ENCODE measurements around the gene FBXO48.
"Not testable (repeated sequence)": the region's sequence is repeated elsewhere in the genome, so short reads cannot be mapped to it uniquely, and the experiment has no call there.

FBXO48 gene

DNA sequence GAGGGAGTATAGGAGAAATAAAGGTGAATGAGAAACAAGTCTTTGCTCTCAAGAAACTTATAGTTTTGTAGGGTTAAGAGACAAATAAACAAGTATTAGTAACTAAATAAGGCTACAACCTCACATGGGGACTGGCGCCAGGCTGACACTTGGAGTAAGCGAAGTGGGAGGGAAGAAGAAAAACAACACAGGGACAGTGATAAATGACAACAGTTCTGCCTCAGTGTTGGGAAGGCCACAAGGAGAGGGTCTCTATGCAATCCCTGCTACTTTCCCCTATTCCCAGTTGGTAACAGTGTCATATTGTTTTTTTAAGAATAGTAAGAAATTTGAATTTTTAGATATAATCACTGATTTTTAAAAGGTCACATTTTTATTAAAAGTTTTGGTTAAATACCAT, 4.3 kb upstream of the FBXO48 start:
- DNase-seq (ENCODE audit: low read depth): no peak

DNA sequence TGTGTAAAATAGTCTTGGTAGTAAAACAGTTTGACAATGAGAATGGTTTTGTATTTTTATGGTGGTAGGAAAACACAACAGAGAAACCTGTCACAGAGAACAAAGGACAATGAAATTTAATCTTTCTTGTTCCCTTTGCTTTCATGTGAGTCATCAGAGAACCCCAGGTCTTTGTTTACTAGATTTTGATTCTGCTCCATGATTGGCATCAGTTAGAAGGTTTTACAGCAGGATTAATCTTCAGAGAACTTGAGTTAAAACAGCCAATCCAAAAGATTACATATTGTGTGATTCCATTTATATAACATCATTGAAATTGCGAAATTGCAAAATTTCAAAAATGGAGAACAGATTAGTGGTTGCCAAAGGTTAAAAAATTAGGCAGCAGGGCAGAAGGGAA, 2.8 kb upstream of the FBXO48 start:
- no peak for DNase-seq (ENCODE audit: low read depth)

DNA sequence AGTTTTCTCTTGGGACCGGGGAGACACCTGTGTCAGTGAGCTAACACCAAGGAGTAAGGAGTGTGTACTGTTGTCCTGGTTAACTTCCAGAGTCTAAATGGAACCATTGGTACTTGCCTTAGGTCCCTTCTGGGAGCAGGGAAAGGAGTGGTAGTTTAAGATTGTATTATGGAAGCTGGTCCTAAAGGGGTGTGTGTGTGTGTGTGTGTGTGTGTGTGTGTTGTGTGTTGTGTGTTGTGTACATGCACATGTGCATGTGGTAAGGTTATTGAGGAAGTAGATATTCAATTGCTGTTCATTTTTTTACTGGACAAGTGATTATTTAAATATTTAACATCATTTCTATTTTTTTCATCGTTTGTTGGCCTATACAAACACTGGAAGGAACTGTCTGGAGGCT, 1.7 kb upstream of the FBXO48 start:
- no peak for DNase-seq (ENCODE audit: low read depth)

DNA sequence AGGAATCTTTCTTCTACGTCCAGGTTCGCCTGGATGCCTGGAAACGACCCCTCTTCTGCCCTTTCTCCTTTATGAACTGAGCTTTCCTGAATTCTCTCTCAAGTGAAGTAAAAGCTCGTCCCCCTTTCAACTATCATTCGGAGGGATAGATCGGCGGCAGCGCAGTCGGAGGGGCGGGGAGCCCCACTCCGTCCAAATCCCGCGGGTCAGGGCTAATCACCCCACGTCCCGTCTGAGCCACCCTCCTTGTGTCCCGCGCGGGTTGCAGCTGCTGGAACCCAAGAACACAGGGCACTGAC, 367 bp downstream of the FBXO48 start:
- no peak for DNase-seq (ENCODE audit: low read depth)

- DNase-seq (ENCODE audit: low read depth): peak; percentile 46
These were observed 725 bp downstream of the FBXO48 start for GRCh38 chr2:68466361-68466777.

DNA sequence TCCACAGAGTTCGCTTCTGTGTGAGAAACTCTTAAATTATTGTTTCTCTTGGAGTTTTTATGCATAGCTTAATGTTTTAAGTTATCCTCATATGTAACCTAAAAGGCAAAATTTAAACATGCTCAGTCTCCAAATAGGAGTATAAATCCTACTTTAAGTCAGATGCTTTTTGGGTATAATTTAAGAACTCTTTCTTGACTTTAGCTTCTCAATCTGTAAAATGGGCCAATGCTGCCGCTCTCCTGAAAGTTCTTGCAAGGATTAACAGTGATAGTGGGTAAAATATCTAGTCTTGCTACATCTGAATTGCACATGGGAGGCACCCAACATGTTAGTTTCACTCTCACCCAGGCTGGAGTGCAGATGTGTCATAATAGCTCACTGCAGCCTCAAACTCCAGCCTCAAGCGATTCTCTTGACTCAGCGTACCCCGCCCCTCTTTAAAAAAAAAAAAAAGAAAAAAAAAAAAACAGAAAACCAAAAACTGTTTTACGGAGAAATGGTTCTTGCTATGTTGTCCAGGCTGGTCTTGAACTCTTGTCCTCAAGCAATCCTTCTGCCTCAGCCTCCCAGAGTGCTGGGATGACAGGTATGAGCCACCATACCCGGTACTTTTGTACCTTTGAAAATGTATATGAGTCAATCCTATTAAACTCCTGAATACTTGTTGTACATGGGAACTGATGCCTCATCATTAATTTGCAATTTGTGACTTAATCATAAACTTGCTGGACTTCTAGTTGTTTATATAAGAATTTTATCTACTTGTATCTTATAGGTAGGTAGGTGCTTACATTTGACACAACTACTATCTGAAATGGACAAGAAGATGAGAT, 1.8 kb downstream of the FBXO48 start:
- DNase-seq (ENCODE audit: low read depth): peak; percentile 22

- no peak for DNase-seq (ENCODE audit: low read depth)
These were observed 2.4 kb downstream of the FBXO48 start for GRCh38 chr2:68464651-68465050.

DNA sequence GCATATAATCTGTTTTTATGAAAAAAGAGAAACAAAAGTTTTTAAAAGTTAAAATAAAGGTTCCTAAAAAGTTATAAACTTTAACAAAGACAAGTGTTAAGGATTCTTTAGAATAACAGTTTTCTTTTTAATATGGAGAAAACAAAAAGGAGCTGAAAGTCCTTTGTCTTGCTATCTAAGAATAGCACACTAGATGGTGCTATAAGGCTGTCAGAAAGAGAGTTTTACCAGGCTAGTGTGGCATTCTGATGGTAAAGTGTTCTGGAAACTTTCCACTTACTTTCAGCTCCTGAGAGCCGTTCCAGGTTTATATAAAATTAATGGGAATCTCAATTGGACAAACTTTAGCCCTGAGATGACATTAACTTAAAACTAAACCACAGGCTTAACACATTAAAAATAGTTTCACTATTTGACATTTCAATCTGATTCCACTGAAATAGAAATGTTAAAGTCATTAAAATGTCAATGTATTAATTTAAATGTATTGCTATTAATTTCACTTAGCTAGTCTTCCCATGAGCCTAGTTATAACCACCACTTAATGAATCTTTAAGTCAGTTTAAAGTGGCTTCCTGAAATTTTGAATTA, 3.7 kb downstream of the FBXO48 start:
- DNase-seq (ENCODE audit: low read depth): no peak

GRCh38 chr2:68458981-68459380, 8.1 kb downstream of the FBXO48 start:
- no peak for DNase-seq (ENCODE audit: low read depth)

- no peak for DNase-seq (ENCODE audit: low read depth)
These were observed 10.9 kb downstream of the FBXO48 start for GRCh38 chr2:68456198-68456597.

DNA sequence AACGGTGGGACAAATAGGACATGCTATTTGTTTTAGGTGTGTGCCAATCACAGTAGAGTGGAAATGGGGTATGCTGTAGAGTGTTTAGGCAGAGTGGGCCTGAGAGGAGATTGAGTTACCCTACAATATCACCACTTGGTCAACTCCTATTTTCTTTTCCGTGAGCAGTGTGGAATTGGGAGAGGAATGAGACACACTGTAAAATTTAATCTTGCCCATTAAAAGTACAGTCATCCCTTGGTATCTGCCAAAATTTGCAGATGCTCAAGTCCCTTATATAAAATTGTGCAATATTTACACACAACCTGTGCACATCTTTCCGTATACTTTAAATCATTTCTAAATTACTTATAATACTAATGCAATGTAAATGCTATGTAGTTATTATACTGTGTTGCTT, 12.4 kb downstream of the FBXO48 start:
- DNase-seq (ENCODE audit: low read depth): no peak

GRCh38 chr2:68453761-68454360, 13.2 kb downstream of the FBXO48 start:
- no peak for DNase-seq (ENCODE audit: low read depth)

GRCh38 chr2:68452158-68452900, 14.8 kb downstream of the FBXO48 start:
- DNase-seq (ENCODE audit: low read depth): no peak

DNA sequence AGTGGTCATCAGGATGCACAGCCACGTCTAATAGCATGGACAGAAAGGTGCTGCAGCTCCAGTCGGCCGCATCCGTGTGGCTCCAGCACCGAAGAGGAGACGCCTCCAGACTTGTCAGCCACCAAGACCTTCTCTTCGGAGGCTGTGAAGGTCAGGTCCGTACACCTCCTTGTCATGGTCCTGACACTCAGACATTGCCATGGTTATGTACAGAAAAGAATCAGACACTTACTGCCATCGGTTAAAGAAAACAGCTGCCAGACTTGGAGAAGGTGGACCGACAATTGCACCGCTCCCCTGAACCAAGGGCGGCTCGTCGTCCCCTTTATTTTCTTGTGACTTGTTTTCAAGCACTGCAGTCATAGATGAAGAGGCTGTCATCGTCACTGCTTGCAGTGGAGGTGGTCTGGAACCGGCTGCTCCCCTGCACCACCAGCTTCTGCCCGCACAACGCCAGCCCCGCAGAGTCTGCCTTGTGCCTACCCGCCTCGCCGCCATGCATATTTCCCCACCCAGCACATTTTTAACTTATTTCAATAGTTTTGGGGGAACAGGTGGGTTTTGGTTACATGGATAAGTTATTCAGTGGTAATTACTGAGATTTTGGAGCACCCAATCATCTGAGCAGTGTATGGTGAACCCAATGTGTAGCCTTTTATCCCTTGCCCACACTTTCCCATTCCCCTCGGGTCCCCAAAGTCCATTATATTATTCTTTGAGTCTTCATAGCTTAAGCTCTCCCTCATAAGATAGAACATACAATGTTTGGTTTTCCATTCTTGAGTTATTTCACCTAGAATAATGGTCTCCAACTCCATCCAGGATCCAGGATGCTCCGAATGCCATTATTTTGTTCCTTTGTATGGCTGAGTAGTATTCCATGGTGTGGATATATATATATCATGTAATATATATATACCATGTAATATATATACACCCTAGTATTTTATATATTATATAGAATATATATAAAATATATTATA, 18.1 kb downstream of the FBXO48 start:
- DNase-seq (ENCODE audit: low read depth): no peak

- DNase-seq (ENCODE audit: low read depth): no peak
These were observed 20.0 kb downstream of the FBXO48 start for GRCh38 chr2:68447118-68447517.

- not testable (repeated sequence) for DNase-seq (ENCODE audit: low read depth)
These were observed 20.7 kb downstream of the FBXO48 start for GRCh38 chr2:68446425-68446824.

DNA sequence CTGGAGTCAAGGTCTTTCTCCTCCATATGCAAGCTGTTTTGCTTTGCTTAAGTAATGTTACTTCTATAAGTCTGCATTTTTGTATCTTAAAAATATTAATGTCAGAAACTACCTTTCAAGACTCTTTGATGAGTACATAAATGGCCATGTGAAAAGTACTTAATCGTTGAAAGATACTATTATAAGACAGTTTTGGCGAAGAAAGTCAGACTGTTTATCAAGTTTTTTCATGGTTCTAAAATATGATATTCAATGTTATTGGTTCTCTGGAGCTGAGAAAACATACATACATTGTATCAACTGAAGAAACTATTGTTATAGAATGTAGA, 25.1 kb downstream of the FBXO48 start:
- DNase-seq (ENCODE audit: low read depth): no peak

DNA sequence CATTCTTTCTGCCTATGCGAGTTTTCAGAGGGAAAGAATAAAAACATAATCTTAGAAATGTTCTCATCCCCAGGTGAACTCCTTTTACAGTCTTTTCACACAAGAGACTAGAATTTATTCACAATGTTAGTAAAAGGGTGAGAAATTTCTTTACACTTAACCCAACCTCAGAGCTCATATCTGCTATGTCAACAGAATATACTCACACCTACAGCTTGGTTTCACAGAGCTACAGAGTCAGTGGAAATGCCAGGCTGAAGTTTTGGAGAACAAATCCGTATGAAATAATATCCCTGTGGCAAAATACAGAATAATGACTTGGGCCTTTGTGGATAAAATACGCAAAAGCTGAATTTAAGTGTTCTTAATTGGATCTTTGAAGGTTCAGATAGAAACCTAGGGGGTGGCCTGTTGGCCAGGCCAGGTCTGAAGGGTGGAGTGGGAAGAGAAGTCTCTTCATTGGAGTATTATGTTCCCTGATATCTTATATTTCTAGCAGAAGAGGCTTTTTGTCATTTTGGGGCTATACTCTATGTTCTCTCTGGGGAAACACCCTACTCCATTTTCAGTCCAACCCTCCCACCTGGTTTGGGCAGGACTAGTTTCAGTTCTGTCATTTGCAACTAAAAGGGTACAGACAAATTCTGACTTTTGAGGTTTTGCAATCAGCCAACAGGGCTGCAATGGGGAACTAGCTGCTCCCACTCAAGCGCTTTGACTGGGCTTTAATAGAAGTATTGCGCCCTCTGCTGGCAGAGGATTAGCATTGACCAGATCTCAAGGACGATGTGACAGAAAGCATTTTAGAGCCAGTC, 25.7 kb downstream of the FBXO48 start:
- peak; percentile 66 for DNase-seq (ENCODE audit: low read depth)

- no peak for DNase-seq (ENCODE audit: low read depth)
These were observed 28.4 kb downstream of the FBXO48 start for GRCh38 chr2:68438455-68439303.

DNA sequence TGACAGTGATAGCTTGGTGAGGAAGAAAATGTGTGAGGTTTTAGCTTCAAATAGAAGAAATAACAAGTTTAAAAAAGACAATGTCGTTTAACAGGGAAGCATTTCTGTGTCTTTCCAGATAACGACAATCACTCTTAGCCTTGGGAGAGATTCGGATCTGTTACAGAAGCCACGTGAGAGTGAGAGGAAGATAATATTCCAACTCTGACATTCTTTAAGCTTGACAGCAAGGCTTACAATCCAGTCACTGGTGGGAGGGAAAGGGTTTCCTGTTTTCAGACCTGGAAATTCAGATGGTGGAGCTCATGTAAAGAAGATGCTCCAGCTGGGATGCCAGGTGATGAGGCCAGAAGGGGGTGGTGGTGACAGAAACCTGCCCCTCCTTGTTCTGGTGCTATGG, 30.8 kb downstream of the FBXO48 start:
- DNase-seq (ENCODE audit: low read depth): no peak
